H54 (cell line): ENCODE measurements around the gene RPL32.

Source experiments
- DNase-seq: peaks from one replicate; pipeline ENCODE4 v3.0.0; 2011; ENCODE audit warnings: low spot score, mixed read lengths; ENCODE audit not compliant: insufficient read length
- FAIRE-seq: peaks from 3 replicates; lab custom pipeline; 2011; peaks lifted over from hg19 to GRCh38; lab: Jason Lieb, UNC
- POLR2A ChIP-seq: IDR thresholded peaks from 2 replicates; pipeline ENCODE4 v1.6.1; 2011; ENCODE audit warnings: low read depth, mild to moderate bottlenecking, low read length

RPL32 gene

DNA sequence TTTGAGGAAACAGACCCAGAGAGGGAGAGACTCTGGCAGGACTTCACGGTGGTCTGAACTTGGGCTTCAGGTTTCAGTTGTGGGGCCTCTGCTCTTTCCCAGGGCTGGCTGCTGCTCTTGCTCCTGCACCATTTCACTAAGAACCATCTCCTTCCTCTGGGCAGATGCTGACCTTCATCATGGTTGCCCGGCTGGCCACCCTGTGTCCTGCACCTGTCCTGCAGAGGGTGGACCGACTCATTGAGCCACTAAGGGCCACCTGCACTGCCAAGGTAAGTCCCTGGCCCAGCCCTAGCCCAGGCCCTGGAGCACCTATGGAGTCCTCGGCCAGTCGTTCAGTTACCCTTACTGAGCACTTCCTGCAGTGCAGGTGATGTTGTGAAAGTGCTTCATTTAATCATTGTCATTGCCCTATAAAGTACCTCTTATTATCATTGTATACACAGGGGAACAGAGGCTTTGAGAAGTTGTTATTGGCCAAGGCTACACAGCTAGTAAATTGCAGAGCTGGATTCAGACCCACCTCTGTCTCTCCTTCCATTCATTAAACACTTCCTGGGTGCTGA, 10.0 kb downstream of the RPL32 start:
- TF ChIP-seq POLR2A, result no peak
- FAIRE-seq, result no peak
- DNase-seq, result no peak

GRCh38 chr3:12830785-12831156, 10.6 kb downstream of the RPL32 start:
- no peak for DNase-seq
- no peak for TF ChIP-seq POLR2A
- no peak for FAIRE-seq

- no peak for TF ChIP-seq POLR2A
- no peak for FAIRE-seq
- no peak for DNase-seq
Measured at GRCh38 chr3:12829886-12830784, 11.2 kb downstream of the RPL32 start.

- TF ChIP-seq POLR2A, result no peak
- DNase-seq, result no peak
- FAIRE-seq, result no peak
Measured at GRCh38 chr3:12829404-12829803, 12.0 kb downstream of the RPL32 start.

DNA sequence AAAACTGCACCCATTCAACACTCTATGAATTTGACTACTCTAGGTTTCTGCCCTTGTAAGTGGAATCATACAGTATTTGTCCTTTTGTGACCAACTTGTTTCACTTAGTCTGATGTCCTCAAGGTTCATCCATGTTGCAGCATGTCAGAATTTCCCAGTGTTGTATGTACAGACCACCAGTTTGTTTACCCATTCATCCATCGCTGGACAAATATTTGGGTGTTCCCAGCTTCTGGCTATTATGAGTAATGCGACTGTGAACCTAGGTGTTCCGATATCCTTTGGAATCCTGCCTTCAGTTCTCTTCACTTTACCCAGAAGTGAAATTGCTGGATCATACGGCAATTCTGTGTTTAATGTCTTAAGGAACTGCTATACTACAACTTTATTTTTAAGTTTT, 12.6 kb downstream of the RPL32 start:
- TF ChIP-seq POLR2A, result no peak
- DNase-seq, result no peak
- FAIRE-seq, result no peak

GRCh38 chr3:12825156-12825555, 16.2 kb downstream of the RPL32 start:
- no peak for TF ChIP-seq POLR2A
- DNase-seq (no peak), FAIRE-seq (no peak)

DNA sequence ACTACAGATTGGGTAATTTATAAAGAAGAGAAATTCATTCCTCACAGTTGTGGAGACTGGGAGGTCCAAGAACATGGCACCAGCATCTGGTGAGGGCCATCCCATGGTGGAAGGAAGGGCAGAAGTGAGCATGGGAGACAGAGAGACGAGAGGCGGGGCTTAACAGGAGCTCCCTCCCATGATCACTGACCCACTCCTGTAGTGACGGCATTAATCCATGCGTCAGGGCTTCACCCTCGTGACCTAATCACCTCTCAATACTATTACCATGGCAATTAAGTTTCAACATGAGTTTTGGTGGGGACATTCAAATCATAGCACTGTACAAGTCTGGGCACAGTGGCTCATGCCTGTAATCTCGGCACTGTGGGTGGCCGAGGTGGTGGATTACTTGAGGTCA, 17.1 kb downstream of the RPL32 start:
- FAIRE-seq (no peak), DNase-seq (no peak)
- no peak for TF ChIP-seq POLR2A

DNA sequence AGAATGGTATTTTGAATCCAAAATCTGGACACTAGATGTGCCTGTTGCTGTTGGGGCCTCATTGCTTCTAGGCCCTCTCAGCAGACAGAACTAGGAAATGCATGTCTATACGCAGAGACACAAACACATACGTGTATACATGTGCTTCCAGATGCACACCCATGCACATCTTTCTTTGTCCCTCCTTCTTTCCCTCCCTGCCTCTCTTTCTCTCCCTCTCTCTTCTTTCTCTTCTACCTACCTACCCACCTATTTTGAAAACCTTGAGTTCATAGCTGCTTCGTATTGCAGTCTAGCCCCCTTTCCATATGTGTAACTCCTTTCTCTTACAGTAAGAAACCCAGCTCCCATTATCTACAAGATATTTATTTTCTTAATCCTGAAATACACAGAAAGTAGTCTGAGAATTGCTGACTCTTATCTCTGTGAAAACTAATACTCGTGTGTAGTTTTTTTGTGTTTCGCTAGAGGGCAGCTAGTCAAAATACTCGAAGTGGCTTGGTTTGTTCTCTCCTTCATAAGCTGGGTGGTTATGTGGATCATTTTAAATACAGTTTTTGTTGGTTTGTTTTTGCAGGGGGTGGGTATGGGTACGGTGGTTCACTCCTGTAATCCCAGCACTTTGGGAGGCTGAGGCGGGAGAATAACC, 18.5 kb downstream of the RPL32 start:
- TF ChIP-seq POLR2A, result no peak
- no peak for DNase-seq
- FAIRE-seq, result no peak

- FAIRE-seq, result no peak
- TF ChIP-seq POLR2A, result no peak
- DNase-seq, result no peak
Measured at GRCh38 chr3:12818773-12819172, 22.6 kb downstream of the RPL32 start.

- DNase-seq (no peak), FAIRE-seq (no peak)
- no peak for TF ChIP-seq POLR2A
Measured at GRCh38 chr3:12818273-12818672, 23.1 kb downstream of the RPL32 start.

GRCh38 chr3:12817343-12817710, 24.0 kb downstream of the RPL32 start:
- TF ChIP-seq POLR2A, result no peak
- FAIRE-seq (no peak), DNase-seq (no peak)

DNA sequence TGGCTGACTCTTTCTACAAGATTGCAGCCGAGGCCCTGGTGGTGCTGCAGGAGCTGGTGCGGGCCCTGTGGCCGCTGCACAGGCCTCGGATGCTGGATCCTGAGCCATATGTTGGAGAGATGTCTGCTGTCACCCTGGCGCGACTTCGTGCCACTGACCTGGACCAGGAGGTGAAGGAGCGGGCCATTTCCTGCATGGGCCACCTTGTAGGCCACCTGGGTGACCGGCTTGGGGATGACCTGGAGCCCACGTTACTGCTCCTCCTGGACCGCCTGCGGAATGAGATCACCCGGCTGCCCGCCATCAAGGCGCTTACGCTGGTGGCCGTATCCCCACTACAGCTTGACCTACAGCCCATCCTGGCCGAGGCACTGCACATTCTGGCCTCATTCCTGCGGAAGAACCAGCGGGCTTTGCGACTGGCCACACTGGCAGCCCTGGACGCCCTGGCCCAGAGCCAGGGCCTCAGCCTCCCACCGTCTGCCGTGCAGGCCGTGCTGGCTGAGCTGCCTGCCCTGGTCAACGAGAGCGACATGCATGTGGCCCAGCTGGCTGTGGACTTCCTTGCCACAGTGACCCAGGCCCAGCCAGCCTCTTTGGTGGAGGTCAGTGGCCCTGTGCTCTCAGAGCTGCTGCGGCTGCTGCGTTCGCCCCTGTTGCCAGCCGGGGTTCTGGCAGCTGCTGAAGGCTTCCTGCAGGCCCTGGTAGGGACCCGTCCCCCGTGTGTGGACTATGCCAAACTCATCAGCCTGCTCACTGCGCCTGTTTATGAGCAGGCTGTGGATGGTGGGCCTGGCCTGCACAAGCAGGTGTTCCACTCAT, 24.6 kb downstream of the RPL32 start:
- DNase-seq, result no peak
- no peak for TF ChIP-seq POLR2A
- no peak for FAIRE-seq

DNA sequence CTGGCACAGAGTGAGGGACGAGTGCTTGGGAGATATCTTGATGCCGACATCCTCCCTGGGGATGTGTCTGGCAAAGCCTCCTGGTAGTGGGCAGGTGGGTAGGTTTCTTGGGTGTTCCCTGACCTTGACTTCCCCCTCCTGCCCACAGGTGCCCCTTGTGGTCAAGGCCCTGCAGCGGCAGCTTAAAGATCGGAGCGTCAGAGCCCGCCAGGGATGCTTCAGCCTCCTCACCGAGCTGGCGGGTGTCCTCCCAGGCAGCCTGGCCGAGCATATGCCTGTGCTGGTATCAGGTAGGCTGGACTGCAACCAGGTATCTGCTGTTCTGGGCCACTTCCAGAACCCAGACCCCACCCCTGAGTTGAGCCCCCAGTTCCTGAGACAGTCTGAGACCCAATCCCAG, 25.6 kb downstream of the RPL32 start:
- TF ChIP-seq POLR2A, result no peak
- DNase-seq, result no peak
- no peak for FAIRE-seq

DNA sequence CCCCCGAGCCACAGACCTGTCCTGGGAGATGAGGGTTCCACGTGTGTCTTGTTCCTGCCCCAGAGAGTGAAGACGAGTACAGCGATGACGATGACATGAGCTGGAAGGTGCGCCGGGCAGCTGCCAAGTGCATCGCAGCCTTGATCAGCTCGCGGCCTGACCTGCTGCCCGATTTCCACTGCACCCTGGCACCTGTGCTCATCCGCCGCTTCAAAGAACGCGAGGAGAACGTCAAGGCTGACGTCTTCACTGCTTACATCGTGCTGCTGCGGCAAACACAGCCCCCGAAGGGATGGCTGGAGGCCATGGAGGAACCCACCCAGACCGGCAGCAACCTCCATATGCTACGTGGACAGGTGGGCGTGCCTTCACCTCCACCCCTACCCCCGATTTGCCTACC, 26.3 kb downstream of the RPL32 start:
- no peak for TF ChIP-seq POLR2A
- FAIRE-seq (no peak), DNase-seq (no peak)
